K562 (cell line): ENCODE data around the gene PRCC. TPM values are rescaled to one million over a fixed set of nuclear protein-coding genes. Genes with fewer than 3 reads are reported as not detected.

Source experiments
- CREBBP ChIP-seq: IDR thresholded peaks from one replicate; pipeline ENCODE4 v1.6.1; 2012; ENCODE audit warnings: low read depth, mild to moderate bottlenecking, control low read depth, inconsistent platforms, low read length
- DIDO1 ChIP-seq: fragments of 450-650 bp; IDR thresholded peaks from 2 replicates; pipeline ENCODE4 v1.6.1; 2016; ENCODE audit warnings: low read depth, missing biosample characterization, missing genetic modification characterization
- MCM3 ChIP-seq: fragments of 450-650 bp; IDR thresholded peaks from 2 replicates; pipeline ENCODE4 v1.6.1; 2016
- NEUROD1 ChIP-seq: fragments of 150-350 bp; IDR thresholded peaks from 2 replicates; pipeline ENCODE4 v1.6.1; 2014; ENCODE audit warnings: borderline replicate concordance, low read length, low read depth; ENCODE audit not compliant: partially characterized antibody
- NR2C1 ChIP-seq, 2 experiments: fragments of 450-650 bp; IDR thresholded peaks; 2 replicates each; pipeline ENCODE4 v1.6.1; 2017; ENCODE audit warnings: mild to moderate bottlenecking in 2 of 2, antibody characterized with exemption in 1 of 2, inconsistent platforms in 1 of 2, missing compliant biosample characterization in 1 of 2, missing genetic modification characterization in 1 of 2
- POLR2A ChIP-seq: fragments of 450-650 bp; conservative IDR thresholded peaks from 2 replicates; pipeline ENCODE4 v1.6.1; 2016
- SOX6 ChIP-seq: fragments of 450-650 bp; IDR thresholded peaks from 2 replicates; pipeline ENCODE4 v1.6.1; 2014; ENCODE audit warnings: mild to moderate bottlenecking
- TAF9B ChIP-seq: fragments of 450-650 bp; IDR thresholded peaks from 2 replicates; pipeline ENCODE4 v1.6.1; 2018; ENCODE audit warnings: mild to moderate bottlenecking; ENCODE audit not compliant: partially characterized antibody
- USF2 ChIP-seq: sonication (generic); formaldehyde crosslinking; IDR thresholded peaks from 2 replicates; pipeline ENCODE4 v1.5.0; 2020; ENCODE audit warnings: missing genetic modification reagents
- ZBTB17 ChIP-seq: fragments of 450-650 bp; formaldehyde crosslinking; IDR thresholded peaks from 2 replicates; pipeline ENCODE4 v1.4.0; 2020; ENCODE audit warnings: mild to moderate bottlenecking
- ZBTB49 ChIP-seq: sonication (generic); formaldehyde crosslinking; IDR thresholded peaks from 2 replicates; pipeline ENCODE4 v1.8.0; 2022; ENCODE audit warnings: missing genetic modification reagents, mild to moderate bottlenecking, borderline replicate concordance
- ZNF134 ChIP-seq: fragments of 250-450 bp; sonication (Bioruptor Pico); conservative IDR thresholded peaks from 2 replicates; pipeline ENCODE4 v1.4.0; 2020
- ZNF282 ChIP-seq: sonication (generic); formaldehyde crosslinking; IDR thresholded peaks from 2 replicates; pipeline ENCODE4 v1.8.1; 2023; ENCODE audit warnings: missing genetic modification reagents
- ZNF583 ChIP-seq: fragments of 250-450 bp; sonication (Bioruptor Pico); IDR thresholded peaks from 2 replicates; pipeline ENCODE4 v1.4.0; 2020
- ZNF592 ChIP-seq: fragments of 450-650 bp; IDR thresholded peaks from 2 replicates; pipeline ENCODE4 v1.6.1; 2017; ENCODE audit warnings: antibody characterized with exemption, mild to moderate bottlenecking
- ZNF699 ChIP-seq: fragments of 250-450 bp; sonication (Bioruptor Pico); IDR thresholded peaks from 2 replicates; pipeline ENCODE4 v1.8.0; 2021; ENCODE audit warnings: mild to moderate bottlenecking, moderate library complexity; ENCODE audit not compliant: insufficient replicate concordance
- ZNF764 ChIP-seq: fragments of 250-450 bp; sonication (Bioruptor Pico); IDR thresholded peaks from 2 replicates; pipeline ENCODE4 v1.4.0; 2020; ENCODE audit warnings: low read depth, mild to moderate bottlenecking, moderate library complexity
- polyA plus RNA-seq, 8 experiments: library from polyadenylated mRNA; depleted of rRNA in 4 of 8; stranded (reverse) in 5 of 8; unstranded in 3 of 8; fragments of >200 nt; fragmentation: Nextera tagmentation in 2 of 8; fragmentation: Illumina TruSeq in 1 of 8; extraction: Ambion mirVana in 2 of 8; extraction: Trizol in 1 of 8; gene quantifications; 2 replicates each; pipeline versions ENCODE4 v1.2.1 to v1.2.3, GENCODE V29; 2011 to 2014; ENCODE audit warnings: inconsistent platforms in 1 of 8, missing spikeins in 1 of 8
- total RNA-seq, 7 experiments: library from RNA; depleted of rRNA in 6 of 7; stranded (reverse); fragments of >200 nt in 6 of 7; fragmentation: Illumina TruSeq in 2 of 7; extraction: Trizol in 2 of 7; gene quantifications; 2 replicates each; pipeline versions ENCODE4 v1.2.1 to v1.2.3, GENCODE V29; 2011 to 2021; ENCODE audit warnings: low replicate concordance in 1 of 7

Gene PRCC
- total and polyA plus RNA-seq, 9 of the 15 experiments (the other 6 are each of a cell fraction or from before 2014, with no cell fraction given) = 23.9 to 201 (median 41.1) TPM

DNA sequence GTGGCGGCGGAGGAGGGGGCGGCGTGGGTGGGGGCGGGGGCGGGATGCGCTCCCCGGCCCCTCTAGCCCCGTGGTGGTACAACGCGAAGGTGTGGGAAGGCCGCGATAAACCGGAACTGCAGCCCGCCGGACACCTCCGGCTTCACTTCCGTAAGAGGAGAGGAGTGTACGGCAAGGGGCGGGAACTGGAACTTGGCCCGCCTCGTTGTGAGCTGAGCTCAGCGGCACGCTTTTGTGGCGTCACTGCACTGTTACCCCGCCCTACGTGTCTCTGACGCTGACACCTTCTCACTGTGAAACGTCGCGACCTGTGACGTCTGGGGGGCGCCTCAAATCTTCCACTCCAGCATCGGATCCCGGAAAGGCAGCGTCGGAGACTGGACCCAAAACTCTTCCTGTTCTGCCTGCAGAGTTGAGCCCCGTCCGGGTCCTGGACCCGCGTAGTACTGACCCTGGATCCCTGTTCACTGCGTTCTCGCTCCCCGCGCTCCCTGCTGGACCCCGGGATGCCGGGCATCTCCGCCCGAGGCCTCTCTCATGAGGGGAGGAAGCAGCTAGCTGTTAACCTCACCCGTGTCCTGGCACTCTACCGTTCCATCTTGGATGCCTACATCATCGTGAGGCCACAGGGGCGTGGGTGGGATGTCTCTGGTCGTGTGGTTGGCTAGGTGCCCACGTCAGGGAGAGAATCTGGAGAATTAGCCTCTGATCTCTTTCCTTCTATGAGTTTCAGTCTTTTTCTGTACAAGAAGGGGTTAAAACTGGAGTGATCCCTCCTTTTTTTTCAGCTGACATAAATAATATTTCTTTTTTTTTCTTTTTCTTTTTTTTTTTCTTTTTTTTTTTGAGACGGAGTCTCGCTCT lies 38.5 kb upstream of the PRCC start, which contains the start of gene ISG20L2 (continued):
- TF ChIP-seq ZNF592 = no peak
- TF ChIP-seq ZNF699 (CRISPR knock-in tag) = no peak
- TF ChIP-seq POLR2A = peak; percentile 59
- TF ChIP-seq NR2C1 (IDR thresholded peaks at IDR 0.05) = no peak; the same call in none of the 2 replicates
- peak; percentile 18; the same call in 1 of the 2 replicates for TF ChIP-seq NR2C1 (tag; IDR thresholded peaks at IDR 0.05)
- no peak for TF ChIP-seq ZNF764 (CRISPR knock-in tag)
- TF ChIP-seq TAF9B = peak; percentile 55
- no peak for TF ChIP-seq MCM3
- peak; percentile 22; the same call in 1 of the 2 replicates for TF ChIP-seq SOX6
- peak; percentile 49; the same call in 1 of the 2 replicates for TF ChIP-seq DIDO1
- TF ChIP-seq ZNF134 (CRISPR knock-in tag) = no peak
- TF ChIP-seq USF2 (CRISPR knock-in tag) = no peak
- TF ChIP-seq ZNF282 = no peak
- no peak for TF ChIP-seq CREBBP
- TF ChIP-seq ZBTB49 = no peak
- no peak for TF ChIP-seq ZNF583 (CRISPR knock-in tag)
- peak; percentile 37 for TF ChIP-seq NEUROD1
- TF ChIP-seq ZBTB17 (CRISPR knock-in tag) = peak; percentile 72; the same call in 1 of the 2 replicates
